Activated T-cell treated with anti-CD3 and anti-CD28 coated beads for 1 hour (primary cell): ENCODE data around the gene VPS18.

ENCODE experiments used
- DNase-seq: peaks from one replicate; pipeline ENCODE4 v3.0.0-alpha.2; 2020; ENCODE audit warnings: low read depth

The VPS18 gene

GRCh38 chr15:40900256-40901052 is 6.2 kb downstream of the VPS18 start:
- no peak for DNase-seq

DNA sequence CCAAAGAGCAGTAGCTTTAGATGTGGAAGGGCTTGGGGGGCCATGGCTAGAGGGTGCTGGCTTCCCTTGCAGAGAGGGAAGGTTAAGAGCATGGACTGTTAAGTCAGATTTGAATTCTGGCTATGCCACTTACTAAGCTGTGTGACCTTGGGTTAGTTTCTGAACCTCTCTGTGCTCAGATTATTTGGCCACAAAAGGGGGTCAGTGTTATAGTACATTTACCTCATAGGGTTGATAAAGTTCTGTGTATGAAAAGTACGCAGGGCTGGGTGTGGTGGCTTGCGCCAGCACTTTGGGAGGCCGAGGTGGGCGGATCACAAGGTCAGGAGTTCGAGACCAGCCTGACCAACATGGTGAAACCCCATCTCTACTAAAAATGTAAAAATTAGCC is 6.8 kb downstream of the VPS18 start:
- DNase-seq, result no peak

GRCh38 chr15:40902605-40903561 is 8.6 kb downstream of the VPS18 start:
- no peak for DNase-seq

GRCh38 chr15:40904552-40905201 is 10.4 kb downstream of the VPS18 start:
- DNase-seq, result no peak

DNA sequence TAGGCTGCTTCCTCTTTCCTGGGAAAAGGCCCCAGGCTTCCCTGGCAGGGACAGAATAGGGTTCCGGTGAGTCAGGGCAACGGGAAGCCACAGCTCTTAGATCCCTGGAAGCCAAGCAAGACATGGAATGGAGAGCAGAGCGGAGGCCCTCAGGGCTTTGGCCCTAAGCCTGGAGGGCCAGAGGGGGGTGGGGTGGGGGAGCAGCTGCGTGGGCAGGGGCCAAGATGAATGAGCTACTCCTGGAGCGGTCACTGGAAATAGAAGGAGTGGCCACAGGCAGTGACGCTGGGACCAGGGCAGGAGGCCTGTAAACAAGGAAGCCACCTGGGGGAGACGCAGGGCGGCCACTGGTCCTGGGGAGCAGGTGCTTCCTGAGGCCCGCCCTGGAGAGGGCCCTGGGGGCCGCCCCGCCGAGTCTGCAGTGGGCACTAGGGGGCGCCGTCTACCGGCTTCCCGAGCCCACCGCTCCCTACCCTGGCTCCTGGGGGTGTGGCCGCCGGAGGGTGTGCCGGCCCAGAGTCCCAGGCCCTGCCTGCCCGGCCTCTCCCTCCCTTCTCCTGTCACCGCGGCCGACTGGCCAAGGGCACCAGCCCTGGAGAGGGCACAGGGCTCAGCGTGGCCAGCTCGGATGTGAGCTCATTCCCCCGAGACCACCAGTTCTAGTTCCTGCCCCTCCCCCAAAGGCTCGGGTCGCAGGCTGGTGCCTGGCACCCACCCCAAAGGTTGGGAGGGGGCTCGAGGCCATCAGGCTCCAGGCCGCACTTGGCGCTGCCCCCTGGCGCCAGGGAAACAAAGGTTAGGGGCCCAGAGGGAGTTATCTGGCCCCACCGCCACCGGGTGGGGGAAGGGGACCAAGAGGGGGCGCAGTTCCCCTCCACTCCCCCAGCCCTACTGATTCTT is 12.1 kb downstream of the VPS18 start:
- DNase-seq, result peak; percentile 66

DNA sequence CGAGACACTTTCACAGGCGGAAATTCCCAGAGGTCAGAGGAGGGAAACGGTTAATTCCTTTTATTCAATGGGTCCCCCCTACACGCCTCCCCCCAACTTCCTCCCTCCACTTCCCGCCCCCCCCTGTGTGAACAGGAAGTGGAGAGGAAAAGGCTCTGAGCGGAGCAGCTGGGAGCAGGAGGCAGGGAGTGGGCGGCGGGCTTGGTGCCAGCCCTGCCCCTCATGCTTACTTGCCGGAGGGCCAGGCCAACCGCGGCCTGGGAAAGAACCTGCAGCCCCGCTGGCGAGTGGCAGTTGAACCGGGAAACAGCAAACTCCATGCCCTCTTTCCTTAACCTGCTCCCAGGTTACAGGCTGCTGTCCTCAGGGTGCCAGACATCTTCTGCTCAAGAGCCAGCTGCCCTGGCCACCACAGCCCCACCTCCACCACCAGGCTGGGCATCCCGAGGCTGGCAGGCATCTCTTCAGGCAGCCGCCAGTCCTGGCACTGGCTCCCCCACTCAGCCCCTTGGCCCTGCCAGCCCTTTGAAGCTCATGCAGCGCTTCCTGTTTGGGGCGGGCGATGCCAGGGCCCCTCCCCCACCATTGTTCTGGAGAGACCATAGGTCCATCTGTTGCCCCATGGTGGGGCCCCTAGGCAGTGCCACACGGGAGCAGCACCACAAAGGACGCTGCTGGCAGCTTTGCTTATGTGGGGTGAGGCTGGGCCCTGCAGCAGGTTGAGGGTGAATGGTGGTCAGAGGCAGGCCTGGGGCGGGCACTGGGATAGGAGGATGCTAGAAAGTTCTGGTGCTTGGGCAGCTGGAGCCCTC is 12.9 kb downstream of the VPS18 start:
- peak; percentile 41 for DNase-seq

- DNase-seq, result no peak
These were observed 13.8 kb downstream of the VPS18 start for GRCh38 chr15:40908095-40908494.

DNA sequence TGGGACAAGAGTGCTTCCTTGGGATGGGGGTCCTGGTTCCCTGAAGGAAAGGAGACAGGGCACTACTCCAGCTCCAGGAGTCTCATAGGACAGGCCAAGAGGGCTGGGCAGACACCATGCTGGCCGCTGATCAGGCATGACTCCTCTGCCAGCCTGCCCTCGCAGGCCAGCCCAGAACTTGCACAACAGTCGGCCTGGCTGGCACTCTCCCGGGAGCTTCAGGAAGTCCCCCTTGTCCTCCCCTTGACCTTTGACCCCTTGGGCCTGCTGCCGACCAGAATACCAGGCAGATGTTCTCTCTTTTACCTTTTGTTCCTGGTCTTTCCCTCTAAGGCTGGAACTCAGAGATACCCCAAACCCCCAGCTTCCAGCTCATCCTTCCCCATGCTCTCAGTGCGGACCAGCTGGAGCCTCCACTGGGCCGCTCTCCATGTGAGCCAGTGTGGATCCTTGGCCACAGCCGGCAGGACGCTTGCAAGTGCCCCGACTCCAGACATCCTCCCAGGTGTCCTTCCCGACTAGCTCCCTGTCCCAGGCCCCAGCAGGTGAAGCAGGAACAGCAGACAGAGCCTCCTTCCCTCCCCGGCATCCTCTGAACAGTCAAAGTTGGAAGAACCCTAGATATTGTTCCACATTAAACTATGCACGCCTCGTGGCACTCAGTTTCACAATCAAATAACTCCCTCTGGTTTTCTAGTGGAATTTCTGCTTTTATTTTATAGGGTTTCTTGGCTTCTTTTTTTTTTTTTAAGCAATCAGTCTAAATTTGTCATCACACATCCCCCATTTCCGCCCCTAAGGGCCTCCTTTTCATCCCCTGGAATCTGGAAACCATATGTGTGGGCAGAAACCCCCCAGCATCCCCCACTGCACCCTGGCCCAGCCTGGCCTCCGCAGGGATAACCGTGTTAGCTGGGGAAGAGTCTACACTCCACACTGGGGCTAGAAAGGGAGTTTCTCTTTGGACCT is 15.7 kb downstream of the VPS18 start:
- DNase-seq, result no peak

DNA sequence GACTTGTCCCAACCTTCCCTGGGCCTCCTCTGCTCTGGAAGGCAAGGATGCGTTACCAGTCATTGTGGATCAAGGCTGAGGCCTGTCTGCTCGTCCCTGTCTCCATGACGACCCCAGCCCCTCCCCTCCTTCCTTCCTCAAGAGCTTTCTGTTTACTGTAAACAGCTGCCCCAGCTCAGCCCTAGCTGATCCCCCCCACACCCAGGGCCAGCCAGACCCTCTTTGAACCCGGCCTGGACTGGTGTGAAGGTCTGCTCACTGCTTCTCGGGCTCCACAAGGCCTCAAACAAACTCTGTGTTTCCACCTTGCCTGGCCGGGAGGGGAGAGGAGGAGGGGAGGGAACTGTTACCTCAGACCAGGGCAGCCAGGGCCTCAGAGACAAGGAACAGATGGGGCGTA is 16.9 kb downstream of the VPS18 start:
- no peak for DNase-seq

DNA sequence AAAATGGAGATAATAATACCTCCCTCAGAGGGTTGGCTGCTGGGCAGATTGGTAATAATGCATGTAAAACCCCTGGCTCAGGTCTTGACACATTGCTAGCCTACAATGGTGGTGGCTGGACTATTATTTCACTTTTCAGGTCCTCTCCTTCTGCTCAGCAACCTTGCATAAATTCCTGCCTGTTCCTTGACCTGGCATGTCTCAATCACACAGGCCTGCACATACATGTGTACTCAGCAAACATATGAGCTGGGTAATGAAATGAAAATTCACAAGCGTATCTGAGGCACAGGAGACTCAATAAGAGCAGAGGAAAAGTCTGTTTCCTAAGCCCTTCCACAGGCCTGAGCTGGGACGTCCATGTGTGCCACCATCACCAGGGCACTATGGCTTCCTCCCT is 17.4 kb downstream of the VPS18 start:
- no peak for DNase-seq

GRCh38 chr15:40912478-40912877 is 18.2 kb downstream of the VPS18 start:
- no peak for DNase-seq

- DNase-seq, result no peak
These were observed 19.8 kb downstream of the VPS18 start for GRCh38 chr15:40914013-40914412.

- DNase-seq, result no peak
These were observed 20.2 kb downstream of the VPS18 start for GRCh38 chr15:40914486-40914885.

- DNase-seq, result no peak
These were observed 20.9 kb downstream of the VPS18 start for GRCh38 chr15:40915116-40915661.

DNA sequence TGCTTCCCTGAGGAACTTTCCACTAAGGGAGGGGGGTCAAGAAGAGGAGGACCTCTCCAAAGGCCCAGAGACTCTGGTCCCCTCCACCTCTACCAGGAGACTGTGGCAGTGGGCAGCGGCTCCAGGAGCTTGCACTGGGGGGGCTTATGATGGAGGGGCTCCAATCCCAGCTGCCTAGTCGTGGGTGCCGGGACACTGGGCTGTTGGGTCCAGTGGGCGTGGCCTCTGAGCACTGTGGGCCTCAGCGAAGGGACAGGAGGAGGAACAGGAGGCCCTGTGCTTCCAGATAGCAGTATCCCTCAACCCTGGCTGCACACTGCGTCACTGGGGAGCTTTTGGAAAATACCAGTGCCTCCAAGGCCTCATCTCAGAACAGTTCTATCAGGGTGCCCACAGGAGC is 21.4 kb downstream of the VPS18 start:
- DNase-seq, result no peak

- DNase-seq, result no peak
These were observed 23.3 kb downstream of the VPS18 start for GRCh38 chr15:40917585-40917984.

- DNase-seq, result no peak
These were observed 24.0 kb downstream of the VPS18 start for GRCh38 chr15:40918146-40918798.

DNA sequence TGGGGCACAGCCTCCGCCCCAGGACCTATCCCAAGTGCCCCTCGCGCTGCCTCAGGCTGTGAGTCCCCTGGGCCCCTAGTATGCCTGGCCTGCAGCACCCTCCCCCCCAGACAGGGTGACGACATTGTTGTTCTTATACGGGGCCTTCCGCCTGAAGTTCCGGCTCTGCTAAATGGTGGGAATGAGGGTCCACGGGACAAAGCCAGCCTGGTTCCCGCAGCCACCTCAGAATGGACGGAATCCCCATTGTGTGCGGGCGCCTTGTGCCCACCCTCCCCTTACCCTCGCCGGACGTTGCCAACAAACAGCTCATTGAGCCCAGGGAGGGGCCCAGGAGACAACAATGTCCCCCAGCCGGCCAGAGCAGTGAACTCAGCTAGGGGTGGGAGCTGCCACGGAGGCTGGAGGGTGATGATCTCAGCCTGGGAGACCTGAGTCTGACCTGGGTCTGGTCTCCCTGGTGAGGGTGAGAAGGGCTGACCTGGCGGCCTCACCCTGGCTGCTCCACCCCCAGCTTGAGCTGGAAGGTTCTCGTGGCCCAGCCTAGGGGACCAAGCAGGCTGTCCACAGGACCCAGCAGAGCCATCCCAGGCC is 24.6 kb downstream of the VPS18 start:
- DNase-seq, result no peak
